K562 (cell line): ENCODE results near the gene SIRT2. TPM values are rescaled to one million over a fixed set of nuclear protein-coding genes. Genes with fewer than 3 reads are reported as not detected.

Experiments used
- CREB1 ChIP-seq, 2 experiments: sonication (generic) in 1 of 2; formaldehyde crosslinking in 1 of 2; IDR thresholded peaks; 2 replicates each; pipeline versions ENCODE4 v1.6.1 to v1.8.0; 2012 to 2022; ENCODE audit warnings: inconsistent platforms in 1 of 2, mild to moderate bottlenecking in 1 of 2, missing genetic modification reagents in 1 of 2, moderate library complexity in 1 of 2
- CREBBP ChIP-seq: IDR thresholded peaks from one replicate; pipeline ENCODE4 v1.6.1; 2012; ENCODE audit warnings: low read depth, mild to moderate bottlenecking, control low read depth, inconsistent platforms, low read length
- CSDE1 ChIP-seq, 2 experiments: fragments of 450-650 bp; IDR thresholded peaks; 2 replicates each; pipeline ENCODE4 v1.6.1; 2016; ENCODE audit warnings: mild to moderate bottlenecking in 1 of 2
- FOXA1 ChIP-seq: fragments of 450-650 bp; IDR thresholded peaks from 2 replicates; pipeline ENCODE4 v1.6.1; 2016; ENCODE audit warnings: mild to moderate bottlenecking, borderline replicate concordance
- IRF2 ChIP-seq: sonication (generic); formaldehyde crosslinking; IDR thresholded peaks from 2 replicates; pipeline ENCODE4 v1.8.1; 2022; ENCODE audit warnings: mild to moderate bottlenecking, missing genetic modification reagents
- RBM25 ChIP-seq: fragments of 200-400 bp; formaldehyde crosslinking; IDR thresholded peaks from 2 replicates; pipeline ENCODE4 v1.6.1; 2018; ENCODE audit warnings: low read length, low read depth, moderate library complexity; ENCODE audit not compliant: severe bottlenecking
- SMAD3 ChIP-seq: fragments of 450-650 bp; formaldehyde crosslinking; conservative IDR thresholded peaks from 2 replicates; pipeline ENCODE4 v1.4.0; 2020; ENCODE audit warnings: mild to moderate bottlenecking
- SREBF1 ChIP-seq: fragments of 150-350 bp; IDR thresholded peaks from 2 replicates; pipeline ENCODE4 v1.6.1; 2014; ENCODE audit warnings: antibody characterized with exemption, low read depth, low read length, borderline replicate concordance
- TEAD4 ChIP-seq, 2 experiments: sonication (generic) in 1 of 2; formaldehyde crosslinking in 1 of 2; IDR thresholded peaks; 2 replicates each; pipeline versions ENCODE4 v1.6.1 to v1.8.0; 2012 to 2022; ENCODE audit warnings: borderline replicate concordance in 1 of 2, inconsistent platforms in 1 of 2, low read length in 1 of 2, mild to moderate bottlenecking in 1 of 2, missing genetic modification reagents in 1 of 2
- TSC22D4 ChIP-seq: fragments of 450-650 bp; IDR thresholded peaks from 2 replicates; pipeline ENCODE4 v1.6.1; 2016; ENCODE audit warnings: missing genetic modification characterization, missing biosample characterization, control low read depth
- U2AF1 ChIP-seq: fragments of 200-400 bp; formaldehyde crosslinking; optimal IDR thresholded peaks from 2 replicates; pipeline ENCODE3; 2017; ENCODE audit warnings: mild to moderate bottlenecking, low read depth, low read length, moderate library complexity
- ZNF253 ChIP-seq: fragments of 250-450 bp; sonication (Bioruptor Pico); conservative IDR thresholded peaks from 2 replicates; pipeline ENCODE4 v1.6.1; 2021; ENCODE audit warnings: mild to moderate bottlenecking
- ZSCAN29 ChIP-seq: fragments of 450-650 bp; IDR thresholded peaks from 2 replicates; pipeline ENCODE4 v1.6.1; 2017
- polyA plus RNA-seq, 8 experiments: library from polyadenylated mRNA; depleted of rRNA in 4 of 8; stranded (reverse) in 5 of 8; unstranded in 3 of 8; fragments of >200 nt; fragmentation: Nextera tagmentation in 2 of 8; fragmentation: Illumina TruSeq in 1 of 8; extraction: Ambion mirVana in 2 of 8; extraction: Trizol in 1 of 8; gene quantifications; 2 replicates each; pipeline versions ENCODE4 v1.2.1 to v1.2.3, GENCODE V29; 2011 to 2014; ENCODE audit warnings: inconsistent platforms in 1 of 8, missing spikeins in 1 of 8
- total RNA-seq, 7 experiments: library from RNA; depleted of rRNA in 6 of 7; stranded (reverse); fragments of >200 nt in 6 of 7; fragmentation: Illumina TruSeq in 2 of 7; extraction: Trizol in 2 of 7; gene quantifications; 2 replicates each; pipeline versions ENCODE4 v1.2.1 to v1.2.3, GENCODE V29; 2011 to 2021; ENCODE audit warnings: low replicate concordance in 1 of 7
- TF ChIP-seq, protein P1 (sequence below): sonication (generic); formaldehyde crosslinking; IDR thresholded peaks from 2 replicates; pipeline ENCODE4 v1.8.0; 2022; ENCODE audit warnings: missing genetic modification reagents, mild to moderate bottlenecking, moderate library complexity, borderline replicate concordance
- TF ChIP-seq, protein P2 (sequence below): fragments of 250-450 bp; sonication (Bioruptor Pico); IDR thresholded peaks from 2 replicates; pipeline ENCODE4 v1.4.0; 2020; ENCODE audit warnings: mild to moderate bottlenecking, moderate library complexity
- TF ChIP-seq, protein P3 (sequence below), 2 experiments: fragments of 450-650 bp; IDR thresholded peaks; 2 replicates each; pipeline ENCODE4 v1.6.1; 2016; ENCODE audit warnings: mild to moderate bottlenecking in 2 of 2, borderline replicate concordance in 1 of 2, low read depth in 1 of 2, moderate library complexity in 1 of 2
- TF ChIP-seq, protein P4 (sequence below): fragments of 250-450 bp; sonication (Bioruptor Pico); IDR thresholded peaks from 2 replicates; pipeline ENCODE4 v1.9.0; 2021; ENCODE audit warnings: mild to moderate bottlenecking

Gene SIRT2
- total and polyA plus RNA-seq, 9 of the 15 experiments (the other 6 are each of a cell fraction or from before 2014, with no cell fraction given): 2.3 to 35.2 (median 22.9) TPM

DNA sequence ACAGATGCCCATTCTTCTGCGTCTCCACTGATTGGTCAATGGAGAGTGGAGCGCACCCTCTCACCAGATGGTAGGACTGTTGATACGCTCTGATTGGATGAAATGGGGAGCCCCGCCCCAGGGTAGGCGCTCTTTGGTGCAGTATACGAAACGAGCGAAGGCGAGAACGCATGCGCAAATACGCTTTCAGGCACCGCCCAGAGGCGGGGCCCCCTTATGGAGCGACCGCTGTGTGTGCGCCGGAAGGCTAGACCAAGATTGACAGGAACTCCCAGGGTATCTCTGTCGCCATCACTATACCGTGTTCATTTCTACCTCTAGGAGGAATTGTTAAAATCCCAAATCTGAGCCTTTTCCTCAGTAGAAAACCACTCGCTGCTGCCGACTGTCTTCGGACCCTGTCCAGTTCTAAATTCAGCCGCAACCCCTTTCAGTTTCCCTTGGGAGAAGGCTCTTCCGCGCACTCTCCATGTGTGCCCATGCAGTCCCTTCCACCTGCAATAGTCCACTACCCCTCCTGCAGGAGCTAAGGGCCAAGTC lies 48.9 kb downstream of the SIRT2 start (continued):
- TF ChIP-seq ZNF253 (no peak), CREBBP (no peak), U2AF1 (no peak), TSC22D4 (no peak), SMAD3 (CRISPR knock-in tag) (no peak), CSDE1 (IDR thresholded peaks at IDR 0.05) (no peak), IRF2 (CRISPR knock-in tag) (no peak), ZSCAN29 (no peak), FOXA1 (no peak), TEAD4 (IDR thresholded peaks at IDR 0.05; ENCODE audit: low read length) (no peak; the same call in 1 of the 2 replicates), TEAD4 (CRISPR knock-in tag; IDR thresholded peaks at IDR 0.05; ENCODE audit: borderline replicate concordance) (no peak), CREB1 (IDR thresholded peaks at IDR 0.05) (peak; percentile 92), CREB1 (CRISPR knock-in tag; IDR thresholded peaks at IDR 0.05) (peak; percentile 93), RBM25 (peak; percentile 56), SREBF1 (no peak)
- TF ChIP-seq, protein P1, sequence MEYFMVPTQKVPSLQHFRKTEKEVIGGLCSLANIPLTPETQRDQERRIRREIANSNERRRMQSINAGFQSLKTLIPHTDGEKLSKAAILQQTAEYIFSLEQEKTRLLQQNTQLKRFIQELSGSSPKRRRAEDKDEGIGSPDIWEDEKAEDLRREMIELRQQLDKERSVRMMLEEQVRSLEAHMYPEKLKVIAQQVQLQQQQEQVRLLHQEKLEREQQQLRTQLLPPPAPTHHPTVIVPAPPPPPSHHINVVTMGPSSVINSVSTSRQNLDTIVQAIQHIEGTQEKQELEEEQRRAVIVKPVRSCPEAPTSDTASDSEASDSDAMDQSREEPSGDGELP: peak; percentile 89; the same call in 1 of the 2 replicates
- TF ChIP-seq, protein P2, sequence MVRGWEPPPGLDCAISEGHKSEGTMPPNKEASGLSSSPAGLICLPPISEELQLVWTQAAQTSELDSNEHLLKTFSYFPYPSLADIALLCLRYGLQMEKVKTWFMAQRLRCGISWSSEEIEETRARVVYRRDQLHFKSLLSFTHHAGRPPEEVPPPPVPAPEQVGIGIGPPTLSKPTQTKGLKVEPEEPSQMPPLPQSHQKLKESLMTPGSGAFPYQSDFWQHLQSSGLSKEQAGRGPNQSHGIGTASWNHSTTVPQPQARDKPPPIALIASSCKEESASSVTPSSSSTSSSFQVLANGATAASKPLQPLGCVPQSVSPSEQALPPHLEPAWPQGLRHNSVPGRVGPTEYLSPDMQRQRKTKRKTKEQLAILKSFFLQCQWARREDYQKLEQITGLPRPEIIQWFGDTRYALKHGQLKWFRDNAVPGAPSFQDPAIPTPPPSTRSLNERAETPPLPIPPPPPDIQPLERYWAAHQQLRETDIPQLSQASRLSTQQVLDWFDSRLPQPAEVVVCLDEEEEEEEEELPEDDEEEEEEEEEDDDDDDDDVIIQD (CRISPR knock-in tag): no peak
- TF ChIP-seq, protein P3, sequence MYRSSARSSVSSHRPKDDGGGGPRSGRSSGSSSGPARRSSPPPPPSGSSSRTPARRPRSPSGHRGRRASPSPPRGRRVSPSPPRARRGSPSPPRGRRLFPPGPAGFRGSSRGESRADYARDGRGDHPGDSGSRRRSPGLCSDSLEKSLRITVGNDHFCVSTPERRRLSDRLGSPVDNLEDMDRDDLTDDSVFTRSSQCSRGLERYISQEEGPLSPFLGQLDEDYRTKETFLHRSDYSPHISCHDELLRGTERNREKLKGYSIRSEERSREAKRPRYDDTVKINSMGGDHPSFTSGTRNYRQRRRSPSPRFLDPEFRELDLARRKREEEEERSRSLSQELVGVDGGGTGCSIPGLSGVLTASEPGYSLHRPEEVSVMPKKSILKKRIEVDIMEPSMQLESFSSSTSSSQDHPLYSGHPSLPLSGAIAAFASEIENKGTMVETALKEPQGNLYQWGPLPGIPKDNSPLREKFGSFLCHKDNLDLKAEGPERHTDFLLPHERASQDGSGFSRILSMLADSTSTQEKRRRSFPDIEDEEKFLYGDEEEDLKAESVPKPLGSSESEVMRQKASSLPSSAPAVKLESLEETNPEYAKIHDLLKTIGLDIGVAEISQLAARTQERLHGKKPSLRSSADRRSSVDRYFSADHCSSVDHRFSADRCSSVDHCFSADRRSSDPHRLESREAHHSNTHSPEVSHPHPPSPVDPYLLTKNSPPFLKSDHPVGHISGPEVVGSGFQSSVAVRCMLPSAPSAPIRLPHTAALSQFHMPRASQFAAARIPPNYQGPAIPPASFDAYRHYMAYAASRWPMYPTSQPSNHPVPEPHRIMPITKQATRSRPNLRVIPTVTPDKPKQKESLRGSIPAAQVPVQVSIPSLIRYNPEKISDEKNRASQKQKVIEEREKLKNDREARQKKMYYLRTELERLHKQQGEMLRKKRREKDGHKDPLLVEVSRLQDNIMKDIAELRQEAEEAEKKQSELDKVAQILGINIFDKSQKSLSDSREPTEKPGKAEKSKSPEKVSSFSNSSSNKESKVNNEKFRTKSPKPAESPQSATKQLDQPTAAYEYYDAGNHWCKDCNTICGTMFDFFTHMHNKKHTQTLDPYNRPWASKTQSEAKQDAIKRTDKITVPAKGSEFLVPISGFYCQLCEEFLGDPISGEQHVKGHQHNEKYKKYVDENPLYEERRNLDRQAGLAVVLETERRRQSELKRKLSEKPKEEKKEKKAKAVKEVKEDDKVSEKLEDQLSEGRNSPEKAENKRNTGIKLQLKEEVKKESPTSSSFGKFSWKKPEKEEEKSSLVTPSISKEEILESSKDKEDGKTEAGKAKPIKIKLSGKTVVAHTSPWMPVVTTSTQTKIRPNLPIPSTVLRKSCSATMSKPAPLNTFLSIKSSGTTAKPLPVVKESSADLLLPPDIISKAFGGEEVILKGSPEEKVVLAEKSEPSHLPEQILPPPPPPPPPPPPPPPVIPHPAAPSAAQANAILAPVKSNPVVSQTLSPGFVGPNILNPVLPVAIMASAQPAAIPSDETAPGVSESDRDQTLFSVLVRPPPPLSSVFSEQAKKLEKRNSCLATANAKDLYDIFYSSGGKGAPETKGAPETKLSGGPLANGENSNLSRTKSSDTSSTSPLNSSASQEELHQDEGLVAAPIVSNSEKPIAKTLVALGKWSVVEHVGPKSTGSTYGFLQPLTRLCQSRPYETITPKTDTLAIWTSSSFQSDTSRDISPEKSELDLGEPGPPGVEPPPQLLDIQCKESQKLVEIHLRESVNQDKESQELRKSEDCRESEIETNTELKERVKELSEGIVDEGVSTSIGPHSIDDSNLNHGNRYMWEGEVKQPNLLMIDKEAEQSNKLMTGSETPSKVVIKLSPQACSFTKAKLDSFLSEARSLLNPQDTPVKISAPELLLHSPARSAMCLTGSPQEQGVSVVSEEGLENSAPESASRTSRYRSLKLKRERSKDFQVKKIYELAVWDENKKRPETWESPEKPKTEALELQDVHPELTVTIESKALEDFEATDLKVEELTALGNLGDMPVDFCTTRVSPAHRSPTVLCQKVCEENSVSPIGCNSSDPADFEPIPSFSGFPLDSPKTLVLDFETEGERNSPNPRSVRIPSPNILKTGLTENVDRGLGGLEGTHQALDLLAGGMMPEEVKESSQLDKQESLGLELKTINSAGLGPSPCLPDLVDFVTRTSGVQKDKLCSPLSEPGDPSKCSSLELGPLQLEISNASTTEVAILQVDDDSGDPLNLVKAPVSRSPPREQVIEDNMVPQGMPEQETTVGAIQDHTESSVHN (IDR thresholded peaks at IDR 0.05; ENCODE audit: borderline replicate concordance in 1 of 2, low read depth in 1 of 2): no peak
- TF ChIP-seq, protein P4, sequence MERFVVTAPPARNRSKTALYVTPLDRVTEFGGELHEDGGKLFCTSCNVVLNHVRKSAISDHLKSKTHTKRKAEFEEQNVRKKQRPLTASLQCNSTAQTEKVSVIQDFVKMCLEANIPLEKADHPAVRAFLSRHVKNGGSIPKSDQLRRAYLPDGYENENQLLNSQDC (CRISPR knock-in tag): no peak
